Effector CD4-positive, alpha-beta T cell (primary cell): Measurements from ENCODE around the gene PHACTR3.

Experiments used
- DNase-seq: peaks from one replicate; pipeline ENCODE4 v3.0.0-alpha.2; 2020

PHACTR3 gene

GRCh38 chr20:59673998-59674445 is 69.7 kb downstream of the PHACTR3 start:
- DNase-seq, result no peak

- DNase-seq, result no peak
These were observed 71.9 kb downstream of the PHACTR3 start for GRCh38 chr20:59676126-59676850.

- DNase-seq, result no peak
These were observed 72.5 kb downstream of the PHACTR3 start for GRCh38 chr20:59676851-59677182.

GRCh38 chr20:59677586-59677985 is 73.2 kb downstream of the PHACTR3 start:
- DNase-seq, result no peak

- no peak for DNase-seq
These were observed 73.9 kb downstream of the PHACTR3 start for GRCh38 chr20:59678288-59678687.

GRCh38 chr20:59678951-59679350 is 74.6 kb downstream of the PHACTR3 start:
- DNase-seq, result no peak

GRCh38 chr20:59680148-59680650 is 75.9 kb downstream of the PHACTR3 start:
- no peak for DNase-seq

GRCh38 chr20:59680852-59681251 is 76.5 kb downstream of the PHACTR3 start:
- DNase-seq, result no peak

- DNase-seq, result no peak
These were observed 78.3 kb downstream of the PHACTR3 start for GRCh38 chr20:59682603-59683002.

- DNase-seq, result no peak
These were observed 78.8 kb downstream of the PHACTR3 start for GRCh38 chr20:59683181-59683580.

GRCh38 chr20:59684685-59685242 is 80.4 kb downstream of the PHACTR3 start:
- no peak for DNase-seq

GRCh38 chr20:59686404-59687346 is 82.3 kb downstream of the PHACTR3 start:
- DNase-seq, result no peak

GRCh38 chr20:59688356-59688755 is 84.0 kb downstream of the PHACTR3 start:
- no peak for DNase-seq

GRCh38 chr20:59688999-59689398 is 84.7 kb downstream of the PHACTR3 start:
- DNase-seq, result no peak

GRCh38 chr20:59690101-59690500 is 85.8 kb downstream of the PHACTR3 start:
- DNase-seq, result no peak

GRCh38 chr20:59690976-59691375 is 86.6 kb downstream of the PHACTR3 start:
- no peak for DNase-seq

- DNase-seq, result no peak
These were observed 87.8 kb downstream of the PHACTR3 start for GRCh38 chr20:59692139-59692538.

GRCh38 chr20:59693587-59693986 is 89.2 kb downstream of the PHACTR3 start:
- DNase-seq, result no peak

GRCh38 chr20:59696476-59696875 is 92.1 kb downstream of the PHACTR3 start:
- no peak for DNase-seq

- no peak for DNase-seq
These were observed 92.7 kb downstream of the PHACTR3 start for GRCh38 chr20:59697068-59697467.

- DNase-seq, result no peak
These were observed 94.3 kb downstream of the PHACTR3 start for GRCh38 chr20:59698598-59698997.

- DNase-seq, result no peak
These were observed 96.9 kb downstream of the PHACTR3 start for GRCh38 chr20:59701236-59701635.

GRCh38 chr20:59703046-59703445 is 98.7 kb downstream of the PHACTR3 start:
- no peak for DNase-seq
